ENCODE results near the gene MYH6. TPM values are rescaled to one million over a fixed set of nuclear protein-coding genes. Genes with fewer than 3 reads are reported as not detected.

Gene MYH6
- total RNA-seq, 1 experiment from 2014 or later = 0.07 TPM

GRCh38 chr14:23423657-23424056 lies 15.6 kb upstream of the MYH6 start:
- no peaks in the 10 kb centered on the region for H3K4me1 ChIP-seq (ENCODE audit: insufficient read depth, low read length)
- no peak overlapping the region for H2BK20ac ChIP-seq (ENCODE audit: low read depth, low read length, poor library complexity, severe bottlenecking)
- no peaks in the 10 kb centered on the region for H4K20me1 ChIP-seq (ENCODE audit: control insufficient read depth, insufficient read depth, insufficient read length)
- H3K27ac ChIP-seq (ENCODE audit: insufficient read length, low read depth, low read length) = no peak overlapping the region
- Mint-ChIP-seq H3K27ac (no peak overlapping the region), H3K36me3 (ENCODE audit: insufficient read depth in 1 of 3, low read depth in 3 of 3) (no peaks in the 10 kb centered on the region), H3K27me3 (ENCODE audit: low read depth) (peaks cover 45% of the 10 kb centered on the region), H3K4me3 (no peak overlapping the region; a peak in 1 of 5 replicates), H3K9me3 (no peaks in the 10 kb centered on the region; a peak in 2 of 5 replicates), H3K4me1 (peaks cover 9% of the 10 kb centered on the region in 2 experiments; a peak in 3 of 4 replicates)
- no peak overlapping the region for H3K9ac ChIP-seq (ENCODE audit: extremely low read depth, insufficient read length, low read length)
- H3T11ph ChIP-seq (ENCODE audit: low read length) = no peak overlapping the region
- no peaks in the 10 kb centered on the region for H3K79me1 ChIP-seq (ENCODE audit: insufficient read depth, low read depth, low read length, poor library complexity, severe bottlenecking)
- no peaks in the 10 kb centered on the region for H3K79me2 ChIP-seq (ENCODE audit: insufficient read depth, low read length)
- WGBS (ENCODE audit: extremely low coverage, insufficient read length, low lambda C conversion rate) = no CpG with 5 or more reads among the region's 6 CpGs
- no peaks in the 10 kb centered on the region for H3K23me2 ChIP-seq (ENCODE audit: insufficient read length, low read depth, low read length, poor library complexity, severe bottlenecking)
- no peak overlapping the region for H2BK5ac ChIP-seq (ENCODE audit: insufficient read length, low read length)
- H2BK12ac ChIP-seq (ENCODE audit: insufficient read length, low read depth, low read length) = no peak overlapping the region
- H4K8ac ChIP-seq (replicated peaks; ENCODE audit: insufficient read length, low read depth, low read length) = no peak overlapping the region
- H3K23ac ChIP-seq (ENCODE audit: insufficient read length, low read depth, low read length) = no peak overlapping the region
- H2AFZ ChIP-seq (ENCODE audit: low read length) = no peak overlapping the region
- no peak overlapping the region for H2AK5ac ChIP-seq (ENCODE audit: insufficient read length, low read length)
- H3K18ac ChIP-seq (ENCODE audit: insufficient read length, low read depth, low read length) = no peak overlapping the region
- H2BK15ac ChIP-seq (ENCODE audit: low read depth, low read length) = no peak overlapping the region
- H3K4me2 ChIP-seq (ENCODE audit: insufficient read depth, insufficient read length, low read length) = no peak overlapping the region
- no peaks in the 10 kb centered on the region for H3K27me3 ChIP-seq (ENCODE audit: insufficient read depth, low read length)
- no peaks in the 10 kb centered on the region for H3K9me3 ChIP-seq (ENCODE audit: control insufficient read depth, low read depth, low read length)
- TF ChIP-seq, protein P1, sequence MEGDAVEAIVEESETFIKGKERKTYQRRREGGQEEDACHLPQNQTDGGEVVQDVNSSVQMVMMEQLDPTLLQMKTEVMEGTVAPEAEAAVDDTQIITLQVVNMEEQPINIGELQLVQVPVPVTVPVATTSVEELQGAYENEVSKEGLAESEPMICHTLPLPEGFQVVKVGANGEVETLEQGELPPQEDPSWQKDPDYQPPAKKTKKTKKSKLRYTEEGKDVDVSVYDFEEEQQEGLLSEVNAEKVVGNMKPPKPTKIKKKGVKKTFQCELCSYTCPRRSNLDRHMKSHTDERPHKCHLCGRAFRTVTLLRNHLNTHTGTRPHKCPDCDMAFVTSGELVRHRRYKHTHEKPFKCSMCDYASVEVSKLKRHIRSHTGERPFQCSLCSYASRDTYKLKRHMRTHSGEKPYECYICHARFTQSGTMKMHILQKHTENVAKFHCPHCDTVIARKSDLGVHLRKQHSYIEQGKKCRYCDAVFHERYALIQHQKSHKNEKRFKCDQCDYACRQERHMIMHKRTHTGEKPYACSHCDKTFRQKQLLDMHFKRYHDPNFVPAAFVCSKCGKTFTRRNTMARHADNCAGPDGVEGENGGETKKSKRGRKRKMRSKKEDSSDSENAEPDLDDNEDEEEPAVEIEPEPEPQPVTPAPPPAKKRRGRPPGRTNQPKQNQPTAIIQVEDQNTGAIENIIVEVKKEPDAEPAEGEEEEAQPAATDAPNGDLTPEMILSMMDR (conservative IDR thresholded peaks at IDR 0.05) = no peak
- no peak overlapping the region for H4K91ac ChIP-seq (ENCODE audit: insufficient read length, low read depth, low read length)
- no peak overlapping the region for H3K14ac ChIP-seq (ENCODE audit: insufficient read depth, low read length)
- H3K56ac ChIP-seq (ENCODE audit: insufficient read length, low read depth, low read length) = no peak overlapping the region
- no peak overlapping the region for H3K4ac ChIP-seq (ENCODE audit: low read depth, low read length)
- no peak overlapping the region for H2BK120ac ChIP-seq (ENCODE audit: low read depth, low read length, poor library complexity, severe bottlenecking)
- no peak for DNase-seq
- no peak overlapping the region for H4K5ac ChIP-seq (ENCODE audit: insufficient read length, low read depth, low read length)
